DOHH2 (cell line): Measurements from ENCODE around the gene WWOX.

ENCODE experiments used
- EZH2phosphoT487 ChIP-seq: fragments of 200-600 bp; sonication (generic); IDR thresholded peaks from 2 replicates; pipeline ENCODE4 v1.6.1; 2017; ENCODE audit warnings: borderline replicate concordance, mild to moderate bottlenecking, antibody characterized with exemption, low read length, moderate library complexity, mixed read lengths
- TF ChIP-seq, protein P1 (sequence below): fragments of 200-600 bp; sonication (generic); IDR thresholded peaks from one replicate; pipeline ENCODE4 v1.5.1; 2014; ENCODE audit warnings: antibody characterized with exemption, mild to moderate bottlenecking, low read depth, low read length; ENCODE audit not compliant: poor library complexity, severe bottlenecking

DNA sequence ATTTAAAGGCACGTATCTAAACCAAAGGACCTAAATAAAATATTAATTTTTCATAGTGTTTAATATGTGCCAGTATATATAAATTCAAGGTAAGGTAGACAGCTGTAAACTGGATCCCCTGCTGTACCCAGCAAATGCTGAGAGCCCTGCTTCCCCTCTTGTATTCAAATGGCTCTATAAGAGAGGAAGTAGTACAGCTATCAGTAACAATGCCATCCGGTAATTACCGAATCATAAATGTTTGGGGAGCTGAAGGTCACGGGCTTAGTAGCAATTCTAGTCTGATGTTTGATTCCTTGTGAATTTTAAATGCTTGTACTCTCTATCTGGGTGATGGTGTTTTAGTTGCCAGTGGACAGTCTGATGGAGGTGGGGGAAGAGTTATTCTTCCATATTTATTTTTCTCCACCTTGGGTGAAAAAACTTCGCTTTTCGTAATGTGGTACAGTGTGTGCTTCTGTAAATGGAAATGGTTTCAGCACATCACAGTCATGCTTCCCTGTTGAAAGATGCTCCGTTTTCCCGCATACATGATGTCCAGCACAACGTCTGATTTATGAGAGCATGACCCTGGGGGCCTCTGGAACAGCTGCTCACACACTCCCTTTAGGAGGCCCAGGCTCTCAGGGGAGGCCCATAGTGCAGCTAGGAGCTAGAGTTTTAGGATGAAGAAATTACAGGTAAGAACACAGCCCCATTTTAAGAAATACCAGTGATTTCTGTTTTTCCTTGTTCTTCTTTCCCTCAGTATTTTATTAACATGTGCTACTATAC is 423.9 kb downstream of the WWOX start:
- TF ChIP-seq, protein P1, sequence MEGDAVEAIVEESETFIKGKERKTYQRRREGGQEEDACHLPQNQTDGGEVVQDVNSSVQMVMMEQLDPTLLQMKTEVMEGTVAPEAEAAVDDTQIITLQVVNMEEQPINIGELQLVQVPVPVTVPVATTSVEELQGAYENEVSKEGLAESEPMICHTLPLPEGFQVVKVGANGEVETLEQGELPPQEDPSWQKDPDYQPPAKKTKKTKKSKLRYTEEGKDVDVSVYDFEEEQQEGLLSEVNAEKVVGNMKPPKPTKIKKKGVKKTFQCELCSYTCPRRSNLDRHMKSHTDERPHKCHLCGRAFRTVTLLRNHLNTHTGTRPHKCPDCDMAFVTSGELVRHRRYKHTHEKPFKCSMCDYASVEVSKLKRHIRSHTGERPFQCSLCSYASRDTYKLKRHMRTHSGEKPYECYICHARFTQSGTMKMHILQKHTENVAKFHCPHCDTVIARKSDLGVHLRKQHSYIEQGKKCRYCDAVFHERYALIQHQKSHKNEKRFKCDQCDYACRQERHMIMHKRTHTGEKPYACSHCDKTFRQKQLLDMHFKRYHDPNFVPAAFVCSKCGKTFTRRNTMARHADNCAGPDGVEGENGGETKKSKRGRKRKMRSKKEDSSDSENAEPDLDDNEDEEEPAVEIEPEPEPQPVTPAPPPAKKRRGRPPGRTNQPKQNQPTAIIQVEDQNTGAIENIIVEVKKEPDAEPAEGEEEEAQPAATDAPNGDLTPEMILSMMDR: no peak
- TF ChIP-seq EZH2phosphoT487: no peak
